ENCODE results near the gene KIF26A. TPM values are rescaled to one million over a fixed set of nuclear protein-coding genes. Genes with fewer than 3 reads are reported as not detected.

Gene KIF26A
- total and polyA plus RNA-seq, 2 of the 4 experiments (the other 2 are of a cell fraction) = not detected

GRCh38 chr14:104102282-104102914 is 36.0 kb upstream of the KIF26A start:
- BruUV-seq (replicated peaks) = no TSS peak
- no peak overlapping the region for H2BK120ac ChIP-seq (ENCODE audit: low read depth, low read length)
- H3K4me3 ChIP-seq (ENCODE audit: insufficient read depth, low read depth, low read length) = no peak overlapping the region
- H3K23ac ChIP-seq (ENCODE audit: low read depth, low read length) = no peak overlapping the region
- no peaks in the 10 kb centered on the region for H3K4me1 ChIP-seq (ENCODE audit: control insufficient read depth, insufficient read depth, low read length)
- no peak overlapping the region for H2BK15ac ChIP-seq (ENCODE audit: low read depth, low read length)
- H4K20me1 ChIP-seq (ENCODE audit: insufficient read depth, low read length) = no peaks in the 10 kb centered on the region
- no peak overlapping the region for H4K8ac ChIP-seq (ENCODE audit: low read depth in 2 of 2, low read length in 2 of 2)
- H2BK5ac ChIP-seq (ENCODE audit: low read depth, low read length, poor library complexity, severe bottlenecking) = no peak overlapping the region
- DNase-seq (no peak), ATAC-seq (ENCODE audit: low read depth) (no peak)
- H3K27ac ChIP-seq (ENCODE audit: insufficient read depth, low read length) = no peak overlapping the region
- H2AFZ ChIP-seq (replicated peaks; ENCODE audit: low read length, poor library complexity) = no peak overlapping the region
- no peak overlapping the region for H3K18ac ChIP-seq (ENCODE audit: low read depth, low read length)
- no peaks in the 10 kb centered on the region for H3K9me1 ChIP-seq (ENCODE audit: insufficient read depth, low read length)
- H3K79me1 ChIP-seq (ENCODE audit: low read depth in 1 of 2, low read length in 2 of 2) = no peaks in the 10 kb centered on the region
- in situ Hi-C loops (cut with MboI; ENCODE audit: low sequenced_read_pairs) = no loop called here
- H3K56ac ChIP-seq (ENCODE audit: extremely low read depth, insufficient read depth, low read length) = no peak overlapping the region
- intact Hi-C loops (cut with micrococcal nuclease) = no loop called here
- H4K91ac ChIP-seq (ENCODE audit: insufficient read depth, low read depth, low read length) = no peak overlapping the region
- no peaks in the 10 kb centered on the region for H3K36me3 ChIP-seq (ENCODE audit: control insufficient read depth, insufficient read depth, low read length)
- no peaks in the 10 kb centered on the region for H3K9me3 ChIP-seq (ENCODE audit: control insufficient read depth, insufficient read depth, low read length)
- H2BK20ac ChIP-seq (ENCODE audit: low read depth, low read length) = no peak overlapping the region
- no peak overlapping the region for H2AK9ac ChIP-seq (replicated peaks; ENCODE audit: low read depth, low read length, poor library complexity)
- no peak overlapping the region for H4K5ac ChIP-seq (ENCODE audit: low read depth, low read length)
- no peak overlapping the region for H3K4ac ChIP-seq (ENCODE audit: low read depth, low read length)
- no peak overlapping the region for H3K4me2 ChIP-seq (ENCODE audit: low read depth, low read length)
- no peaks in the 10 kb centered on the region for H3K27me3 ChIP-seq (ENCODE audit: control insufficient read depth, insufficient read depth, low read length)
- WGBS, 2 experiments (ENCODE audit: extremely low coverage in 2 of 2, insufficient read length in 1 of 2) = no CpG with 5 or more reads among the region's 16 CpGs
- no peak for TF ChIP-seq NFE2L2 (IDR thresholded peaks at IDR 0.05; ENCODE audit: low read depth, low read length)
- no peak for TF ChIP-seq CTCF (conservative IDR thresholded peaks at IDR 0.05; ENCODE audit: low read depth, low read length)
- no peak for TF ChIP-seq CEBPB (IDR thresholded peaks at IDR 0.05; ENCODE audit: low read depth, low read length)
- TF ChIP-seq ELK1 (IDR thresholded peaks at IDR 0.05; ENCODE audit: borderline replicate concordance, low read depth, low read length) = no peak
- TF ChIP-seq RAD21 (IDR thresholded peaks at IDR 0.05; ENCODE audit: low read length) = no peak
- TF ChIP-seq POLR2A (IDR thresholded peaks at IDR 0.05; ENCODE audit: low read depth, low read length) = no peak
- TF ChIP-seq RCOR1 (IDR thresholded peaks at IDR 0.05; ENCODE audit: insufficient replicate concordance, low read length) = no peak
- TF ChIP-seq BHLHE40 (IDR thresholded peaks at IDR 0.05; ENCODE audit: low read depth, low read length) = no peak
- TF ChIP-seq MAFK (IDR thresholded peaks at IDR 0.05; ENCODE audit: low read depth, low read length) = no peak
- TF ChIP-seq SMC3 (IDR thresholded peaks at IDR 0.05; ENCODE audit: low read depth, low read length) = no peak
- ChIA-PET CTCF (no interaction called here), POLR2A (ENCODE audit: unreplicated experiment) (no interaction called here)
- dilution Hi-C loops (cut with HindIII; ENCODE audit: low sequenced_read_pairs, unreplicated experiment) = no loop called here
- no peak overlapping the region for H3K14ac ChIP-seq (replicated peaks; ENCODE audit: low read depth, low read length)
- H2AK5ac ChIP-seq (ENCODE audit: low read depth, low read length) = no peak overlapping the region
- H3K9ac ChIP-seq (ENCODE audit: low read depth, low read length) = no peak overlapping the region

All from IMR-90 (cell line).